ENCODE results near the gene BTG3. TPM values are rescaled to one million over a fixed set of nuclear protein-coding genes. Genes with fewer than 3 reads are reported as not detected.

Gene BTG3
- total and polyA plus RNA-seq, 9 of the 15 experiments (the other 6 are each of a cell fraction or from before 2014, with no cell fraction given): 11.7 to 43.0 (median 29.7) TPM

GRCh38 chr21:17612565-17613241, at the start of gene BTG3 (continued):
- TF ChIP-seq COPS2 (conservative IDR thresholded peaks at IDR 0.05): no peak
- TF ChIP-seq ARHGAP35 (IDR thresholded peaks at IDR 0.05; ENCODE audit: partially characterized antibody): no peak
- no peak for TF ChIP-seq ZNF41 (CRISPR knock-in tag; conservative IDR thresholded peaks at IDR 0.05)
- no peak for TF ChIP-seq BRF1 (IDR thresholded peaks at IDR 0.05; ENCODE audit: borderline replicate concordance, extremely low read depth, insufficient read length)
- TF ChIP-seq ZNF77 (CRISPR knock-in tag; IDR thresholded peaks at IDR 0.05): no peak
- TF ChIP-seq NR1H2 (CRISPR knock-in tag; IDR thresholded peaks at IDR 0.05): no peak
- TF ChIP-seq EZH2 (IDR thresholded peaks at IDR 0.05; ENCODE audit: borderline replicate concordance, low read depth, low read length): no peak
- TF ChIP-seq MCM5 (IDR thresholded peaks at IDR 0.05; ENCODE audit: low read depth): no peak
- TF ChIP-seq EGR1 (conservative IDR thresholded peaks at IDR 0.05): no peak
- peak; percentile 69 for TF ChIP-seq ZNF511 (CRISPR knock-in tag; IDR thresholded peaks at IDR 0.05)
- no peak for TF ChIP-seq ZBTB1 (CRISPR knock-in tag; IDR thresholded peaks at IDR 0.05; ENCODE audit: borderline replicate concordance, low read depth)
- TF ChIP-seq MBD2 (IDR thresholded peaks at IDR 0.05; ENCODE audit: borderline replicate concordance, low read depth): no peak
- no peak for TF ChIP-seq BDP1 (IDR thresholded peaks at IDR 0.05; ENCODE audit: insufficient read depth, insufficient read length)
- TF ChIP-seq, protein P1, sequence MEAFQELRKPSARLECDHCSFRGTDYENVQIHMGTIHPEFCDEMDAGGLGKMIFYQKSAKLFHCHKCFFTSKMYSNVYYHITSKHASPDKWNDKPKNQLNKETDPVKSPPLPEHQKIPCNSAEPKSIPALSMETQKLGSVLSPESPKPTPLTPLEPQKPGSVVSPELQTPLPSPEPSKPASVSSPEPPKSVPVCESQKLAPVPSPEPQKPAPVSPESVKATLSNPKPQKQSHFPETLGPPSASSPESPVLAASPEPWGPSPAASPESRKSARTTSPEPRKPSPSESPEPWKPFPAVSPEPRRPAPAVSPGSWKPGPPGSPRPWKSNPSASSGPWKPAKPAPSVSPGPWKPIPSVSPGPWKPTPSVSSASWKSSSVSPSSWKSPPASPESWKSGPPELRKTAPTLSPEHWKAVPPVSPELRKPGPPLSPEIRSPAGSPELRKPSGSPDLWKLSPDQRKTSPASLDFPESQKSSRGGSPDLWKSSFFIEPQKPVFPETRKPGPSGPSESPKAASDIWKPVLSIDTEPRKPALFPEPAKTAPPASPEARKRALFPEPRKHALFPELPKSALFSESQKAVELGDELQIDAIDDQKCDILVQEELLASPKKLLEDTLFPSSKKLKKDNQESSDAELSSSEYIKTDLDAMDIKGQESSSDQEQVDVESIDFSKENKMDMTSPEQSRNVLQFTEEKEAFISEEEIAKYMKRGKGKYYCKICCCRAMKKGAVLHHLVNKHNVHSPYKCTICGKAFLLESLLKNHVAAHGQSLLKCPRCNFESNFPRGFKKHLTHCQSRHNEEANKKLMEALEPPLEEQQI (IDR thresholded peaks at IDR 0.05): no peak
- peak; percentile 64; the same call in 1 of the 2 replicates for TF ChIP-seq GATAD2B (IDR thresholded peaks at IDR 0.05; ENCODE audit: borderline replicate concordance)
- TF ChIP-seq CBX5 (IDR thresholded peaks at IDR 0.05; ENCODE audit: borderline replicate concordance, low read depth): no peak
- no peak for TF ChIP-seq ZNF165 (CRISPR knock-in tag; IDR thresholded peaks at IDR 0.05; ENCODE audit: borderline replicate concordance)
- no peak for TF ChIP-seq MEIS2 (IDR thresholded peaks at IDR 0.05; ENCODE audit: partially characterized antibody)
- TF ChIP-seq, protein P2, sequence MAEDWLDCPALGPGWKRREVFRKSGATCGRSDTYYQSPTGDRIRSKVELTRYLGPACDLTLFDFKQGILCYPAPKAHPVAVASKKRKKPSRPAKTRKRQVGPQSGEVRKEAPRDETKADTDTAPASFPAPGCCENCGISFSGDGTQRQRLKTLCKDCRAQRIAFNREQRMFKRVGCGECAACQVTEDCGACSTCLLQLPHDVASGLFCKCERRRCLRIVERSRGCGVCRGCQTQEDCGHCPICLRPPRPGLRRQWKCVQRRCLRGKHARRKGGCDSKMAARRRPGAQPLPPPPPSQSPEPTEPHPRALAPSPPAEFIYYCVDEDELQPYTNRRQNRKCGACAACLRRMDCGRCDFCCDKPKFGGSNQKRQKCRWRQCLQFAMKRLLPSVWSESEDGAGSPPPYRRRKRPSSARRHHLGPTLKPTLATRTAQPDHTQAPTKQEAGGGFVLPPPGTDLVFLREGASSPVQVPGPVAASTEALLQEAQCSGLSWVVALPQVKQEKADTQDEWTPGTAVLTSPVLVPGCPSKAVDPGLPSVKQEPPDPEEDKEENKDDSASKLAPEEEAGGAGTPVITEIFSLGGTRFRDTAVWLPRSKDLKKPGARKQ (CRISPR knock-in tag; IDR thresholded peaks at IDR 0.05): no peak; the same call in 1 of the 2 replicates
- TF ChIP-seq PCBP2 (IDR thresholded peaks at IDR 0.05; ENCODE audit: low read depth, low read length, poor library complexity, severe bottlenecking): no peak
- TF ChIP-seq TFAM (CRISPR knock-in tag; conservative IDR thresholded peaks at IDR 0.05): no peak
- TF ChIP-seq DACH1 (IDR thresholded peaks at IDR 0.05; ENCODE audit: partially characterized antibody): no peak
- TF ChIP-seq SPI1 (IDR thresholded peaks at IDR 0.05; ENCODE audit: borderline replicate concordance, low read depth, low read length): no peak
- TF ChIP-seq MAFK (IDR thresholded peaks at IDR 0.05; ENCODE audit: low read length): no peak
- TF ChIP-seq SMAD1 (IDR thresholded peaks at IDR 0.05; ENCODE audit: low read depth, low read length, partially characterized antibody): no peak
- no peak for TF ChIP-seq HNRNPUL1 (IDR thresholded peaks at IDR 0.05; ENCODE audit: low read length)
- no peak for TF ChIP-seq RAD51 (IDR thresholded peaks at IDR 0.05; ENCODE audit: borderline replicate concordance, low read depth)

All from K562 (cell line).